Activated naive CD4-positive, alpha-beta T cell treated with Interleukin-2 at 50 U/mL for 16 hours (primary cell): ENCODE results near the gene TMEM175.

Experiments used
- DNase-seq: peaks from one replicate; pipeline ENCODE4 v3.0.0-alpha.2; 2020

TMEM175 gene, protein sequence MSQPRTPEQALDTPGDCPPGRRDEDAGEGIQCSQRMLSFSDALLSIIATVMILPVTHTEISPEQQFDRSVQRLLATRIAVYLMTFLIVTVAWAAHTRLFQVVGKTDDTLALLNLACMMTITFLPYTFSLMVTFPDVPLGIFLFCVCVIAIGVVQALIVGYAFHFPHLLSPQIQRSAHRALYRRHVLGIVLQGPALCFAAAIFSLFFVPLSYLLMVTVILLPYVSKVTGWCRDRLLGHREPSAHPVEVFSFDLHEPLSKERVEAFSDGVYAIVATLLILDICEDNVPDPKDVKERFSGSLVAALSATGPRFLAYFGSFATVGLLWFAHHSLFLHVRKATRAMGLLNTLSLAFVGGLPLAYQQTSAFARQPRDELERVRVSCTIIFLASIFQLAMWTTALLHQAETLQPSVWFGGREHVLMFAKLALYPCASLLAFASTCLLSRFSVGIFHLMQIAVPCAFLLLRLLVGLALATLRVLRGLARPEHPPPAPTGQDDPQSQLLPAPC

DNA sequence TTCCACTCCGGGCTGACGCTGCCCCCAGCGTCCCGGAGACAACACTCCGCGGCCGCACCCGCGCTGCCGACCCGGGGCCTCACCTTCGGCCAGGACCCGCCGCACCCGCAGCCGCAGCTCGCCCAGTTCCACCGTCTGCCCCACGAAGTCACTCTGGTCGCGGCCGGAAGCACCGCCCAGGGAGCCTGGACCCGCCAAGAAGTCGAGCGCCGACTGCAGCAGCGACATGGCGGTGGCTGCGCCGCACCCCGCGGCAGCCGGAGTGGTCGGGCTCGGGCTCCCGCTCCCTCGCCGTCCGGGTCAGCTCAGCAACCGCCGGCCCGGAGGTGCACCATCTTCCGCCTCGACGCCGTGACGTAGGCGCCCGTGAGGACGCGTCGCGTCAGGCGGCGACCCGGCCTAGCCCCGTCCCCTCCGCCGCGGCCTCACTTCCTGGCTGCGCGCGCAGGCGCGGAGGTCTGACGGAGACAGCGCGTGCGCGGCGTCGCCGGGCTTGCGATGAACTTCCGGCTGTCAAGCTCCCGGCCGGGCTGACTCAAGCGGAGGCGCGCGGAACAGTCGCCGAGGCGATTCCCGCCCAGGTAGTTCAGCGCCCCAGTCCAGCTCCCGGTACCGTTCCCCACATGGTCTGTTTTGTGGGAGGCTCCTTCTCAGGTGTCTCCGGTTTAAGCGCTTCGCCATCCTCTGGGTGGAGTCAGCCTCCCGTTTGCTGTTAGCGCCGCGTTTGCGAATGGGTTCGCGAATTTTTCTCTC is at the start of gene TMEM175, which contains the start of gene GAK:
Gene TMEM175, plus strand, starts transcription at position 501 of the 753 bp plus-strand sequence. CDS start 15,280 bp downstream, outside the sequence.
Gene GAK, minus strand, starts transcription at position 357 of the 753 bp plus-strand sequence. Its CDS starts 129 bp downstream, at position 228.
- peak; percentile 96 for DNase-seq

- DNase-seq, result no peak
Observed at GRCh38 chr4:882646-883045, 49.6 kb upstream of the TMEM175 start.

DNA sequence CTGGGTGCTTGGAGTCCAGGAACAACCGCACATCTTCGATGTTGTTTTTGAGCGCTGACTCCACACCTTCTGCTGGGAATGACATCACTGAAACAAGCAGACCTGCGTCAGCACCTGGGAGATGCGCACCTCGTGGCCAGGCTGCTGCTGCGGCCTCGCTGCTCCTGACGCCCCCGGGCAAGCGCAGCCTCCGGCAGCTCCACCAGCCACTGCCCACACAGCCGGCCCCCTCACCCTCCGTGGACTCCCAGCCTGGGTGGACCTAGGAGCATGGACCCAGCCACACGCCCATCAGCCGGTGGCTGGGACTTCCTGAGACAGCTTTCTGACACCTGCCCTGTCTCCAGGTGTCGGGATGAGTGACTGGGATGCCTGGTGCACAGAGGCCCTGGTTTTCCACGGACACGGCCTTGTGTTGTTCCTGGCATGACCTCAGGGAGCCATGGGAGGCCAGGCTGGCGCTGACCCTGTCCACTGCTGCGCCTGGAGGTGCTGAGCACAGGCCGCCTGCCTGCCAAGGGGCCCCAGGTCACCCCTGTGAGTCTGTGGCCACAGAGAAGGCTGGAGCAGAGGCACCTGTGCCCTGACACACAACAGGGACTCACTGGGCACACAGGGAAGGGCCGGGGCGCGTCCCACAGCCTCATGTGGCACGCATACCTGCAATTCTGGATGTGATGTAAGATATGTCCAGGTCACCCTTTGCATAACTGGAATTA is 48.7 kb upstream of the TMEM175 start:
- no peak for DNase-seq

DNA sequence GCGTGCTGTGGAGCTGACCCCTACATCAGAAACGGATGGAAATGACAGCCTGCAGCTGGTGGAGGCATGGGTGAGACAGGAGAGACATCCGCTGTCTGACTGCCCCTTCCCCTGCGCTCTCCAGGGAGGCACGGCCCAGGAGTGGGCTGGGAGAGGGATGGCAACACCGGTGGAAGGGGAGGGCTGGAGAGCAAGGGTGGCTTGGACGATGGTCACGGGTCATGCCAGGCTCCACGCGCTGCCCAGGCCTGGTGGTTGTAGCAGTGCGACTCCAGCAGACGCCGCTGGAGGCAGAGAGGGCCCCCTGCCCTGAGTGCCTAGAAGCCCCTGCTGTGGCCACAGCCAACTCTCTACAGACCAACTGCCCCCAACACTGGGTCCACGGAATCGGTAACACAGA is 48.0 kb upstream of the TMEM175 start:
- DNase-seq, result no peak

GRCh38 chr4:884896-885295 is 47.4 kb upstream of the TMEM175 start:
- DNase-seq, result no peak

DNA sequence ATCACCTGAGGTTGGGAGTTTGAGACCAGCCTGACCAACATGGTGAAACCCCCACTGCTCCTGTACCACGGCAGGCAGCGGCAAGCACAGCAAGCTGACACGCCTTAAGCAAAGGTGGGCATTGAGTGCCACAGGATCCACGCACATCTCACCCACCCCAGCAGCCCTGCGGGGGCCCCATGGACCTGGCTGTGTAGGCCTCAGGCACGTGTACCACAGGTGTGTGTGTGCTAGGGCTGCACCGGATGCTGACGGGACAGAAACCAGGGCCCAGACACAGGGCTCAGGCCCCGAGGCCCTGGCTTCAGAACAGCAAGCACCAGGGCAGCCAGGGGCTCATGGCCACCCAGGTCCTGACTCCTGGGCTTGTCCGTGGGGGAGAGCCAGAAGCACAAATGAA is 46.9 kb upstream of the TMEM175 start:
- no peak for DNase-seq

DNA sequence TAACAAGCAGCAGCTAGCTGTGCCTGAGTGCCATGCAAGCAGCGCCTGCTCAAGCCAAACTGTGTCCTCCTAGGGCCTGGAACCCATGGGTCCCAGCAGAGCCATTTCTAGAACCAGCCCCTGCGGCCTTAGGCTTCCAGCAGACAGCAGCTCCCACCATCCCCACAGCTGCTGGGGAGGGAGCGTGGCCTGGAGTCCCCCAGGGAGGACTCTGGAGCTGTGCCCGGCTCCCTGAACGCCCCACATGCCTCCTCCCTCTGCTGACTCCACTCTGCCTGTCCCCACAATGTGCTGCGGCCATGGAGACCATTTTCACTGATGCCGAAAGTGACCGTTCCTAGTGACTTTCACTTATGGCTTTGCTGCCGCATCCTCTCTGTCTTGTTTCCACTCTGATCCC is 46.0 kb upstream of the TMEM175 start:
- DNase-seq, result no peak

GRCh38 chr4:887034-887763 is 45.1 kb upstream of the TMEM175 start:
- no peak for DNase-seq

- DNase-seq, result no peak
Observed at GRCh38 chr4:888029-888428, 44.2 kb upstream of the TMEM175 start.

DNA sequence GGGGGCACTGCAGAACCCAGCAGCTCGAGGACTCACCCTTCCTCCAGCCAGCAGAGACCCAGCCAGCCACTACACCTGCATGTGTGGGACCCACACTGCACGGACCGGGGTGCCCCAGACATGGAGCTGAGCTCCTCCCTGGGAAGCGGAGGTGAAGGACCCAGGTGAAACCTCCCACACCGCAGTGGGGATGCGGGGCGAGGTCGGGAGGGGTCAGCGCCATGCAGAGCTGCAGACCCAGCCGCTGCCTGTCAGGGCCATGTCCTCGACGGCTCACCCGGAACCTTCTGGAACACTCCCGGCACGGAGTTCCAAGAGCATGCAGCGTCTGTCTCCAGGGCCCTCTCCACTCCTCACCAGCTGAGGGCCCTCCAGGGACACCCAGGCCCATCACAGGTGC is 42.7 kb upstream of the TMEM175 start:
- DNase-seq, result no peak

DNA sequence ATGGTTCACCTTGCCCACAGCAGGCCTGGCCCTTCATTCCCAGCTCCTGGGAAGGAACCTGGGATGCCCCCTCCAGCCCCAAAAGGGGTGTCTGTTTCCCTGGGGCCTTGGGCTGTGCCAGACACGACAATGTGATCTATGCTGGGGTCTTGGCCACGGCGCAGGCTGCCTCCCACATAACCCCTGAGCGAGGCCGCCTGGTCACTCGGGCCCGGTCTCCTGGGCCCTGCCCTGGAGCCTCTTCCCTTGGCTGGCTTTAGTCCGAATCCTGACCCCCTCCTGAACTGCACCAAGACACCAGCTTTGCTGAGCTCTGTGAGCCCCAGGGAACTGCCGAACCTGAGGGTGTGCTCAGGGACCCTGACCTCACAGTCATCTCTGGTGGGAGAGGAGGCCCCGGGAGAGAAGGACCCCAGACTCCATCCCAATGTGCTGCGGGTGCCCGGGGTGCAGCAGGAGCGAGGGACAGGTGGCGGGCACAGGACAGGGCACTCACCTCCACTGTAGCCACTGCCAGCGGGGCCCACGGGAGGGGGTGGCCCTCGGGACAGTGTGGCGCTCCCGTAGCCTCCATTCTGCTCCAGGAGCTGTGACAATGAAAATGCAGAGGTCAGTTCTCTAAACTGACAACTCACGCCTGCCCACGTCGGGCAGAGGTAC is 42.1 kb upstream of the TMEM175 start:
- DNase-seq, result no peak

DNA sequence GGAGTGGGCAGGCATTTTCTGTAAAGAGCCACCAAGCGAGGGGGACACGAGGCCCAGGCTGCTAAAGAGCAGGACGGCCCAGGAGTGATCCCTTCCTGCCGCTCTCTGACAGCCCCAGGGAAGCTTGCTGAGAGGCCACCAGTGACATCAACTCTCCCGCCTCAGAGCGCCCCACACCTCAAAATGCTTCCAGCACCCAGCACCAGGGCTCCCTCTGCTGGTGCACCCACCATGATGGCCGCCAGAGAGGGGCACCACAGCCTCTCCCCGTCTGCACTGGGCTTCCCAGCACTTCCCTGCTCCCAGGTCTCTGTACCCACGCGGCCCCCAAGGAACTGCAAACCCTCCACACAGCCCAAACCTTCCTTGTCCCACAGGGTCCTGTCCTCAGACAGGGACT is 40.5 kb upstream of the TMEM175 start:
- no peak for DNase-seq

GRCh38 chr4:892780-893179 is 39.5 kb upstream of the TMEM175 start:
- no peak for DNase-seq

- no peak for DNase-seq
Observed at GRCh38 chr4:893276-893994, 38.8 kb upstream of the TMEM175 start.

DNA sequence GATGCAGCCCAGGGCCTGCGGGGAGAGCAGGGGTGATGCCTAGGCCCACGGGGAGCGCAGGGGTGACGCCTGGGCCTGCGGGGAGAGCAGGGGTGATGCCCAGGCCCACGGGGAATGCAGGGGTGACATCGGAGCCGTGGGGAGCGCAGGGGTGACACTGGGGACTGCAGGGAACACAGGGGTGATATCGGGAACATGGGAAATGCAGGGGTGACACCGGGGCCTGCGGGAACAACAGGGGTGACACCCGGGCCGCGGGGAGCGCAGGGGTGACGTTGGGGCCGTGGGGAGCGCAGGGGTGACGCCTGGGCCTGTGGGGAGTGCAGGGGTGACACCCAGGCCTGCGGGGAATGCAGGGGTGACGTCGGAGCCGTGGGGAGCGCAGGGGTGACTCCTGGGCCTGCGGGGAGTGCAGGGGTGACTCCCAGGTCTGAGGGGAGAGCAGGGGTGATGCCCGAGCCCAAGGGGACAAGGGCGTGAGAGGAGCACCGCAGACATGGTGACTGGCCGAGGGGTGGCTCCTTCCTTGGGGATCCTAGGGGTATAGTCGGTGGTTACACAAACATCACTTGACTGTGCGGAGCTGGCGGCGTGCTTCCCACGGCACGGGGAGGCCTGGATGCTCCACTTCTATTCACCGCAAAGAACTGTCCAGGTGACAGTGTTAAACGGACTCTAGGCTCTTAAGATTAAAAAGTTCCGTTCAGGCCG is 38.1 kb upstream of the TMEM175 start:
- DNase-seq, result no peak

DNA sequence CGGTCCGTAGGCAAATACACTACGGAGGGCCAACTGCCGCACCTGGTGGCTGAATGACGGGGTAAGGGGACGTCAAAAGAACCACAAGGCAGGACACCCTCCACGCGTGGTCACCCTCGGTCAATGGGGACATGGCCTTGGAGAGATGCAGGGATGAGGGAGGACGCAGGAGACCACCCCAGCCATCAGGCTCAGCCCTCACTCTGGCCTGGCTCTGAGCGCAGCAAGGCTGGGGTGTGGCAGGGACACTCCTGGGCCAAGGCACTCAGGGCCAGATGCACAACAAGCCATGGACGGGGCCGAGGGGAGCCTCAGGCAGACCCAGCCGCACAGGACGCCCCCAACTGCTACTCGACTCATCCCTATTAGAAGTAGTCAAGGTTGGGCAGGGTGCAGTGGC is 36.7 kb upstream of the TMEM175 start:
- no peak for DNase-seq

GRCh38 chr4:896216-896615 is 36.0 kb upstream of the TMEM175 start:
- DNase-seq, result no peak

GRCh38 chr4:896630-897029 is 35.6 kb upstream of the TMEM175 start:
- no peak for DNase-seq

- DNase-seq, result no peak
Observed at GRCh38 chr4:898123-898522, 34.1 kb upstream of the TMEM175 start.

- DNase-seq, result no peak
Observed at GRCh38 chr4:898869-899555, 33.2 kb upstream of the TMEM175 start.
